ENCODE data around the gene RFNG.

RFNG gene

GRCh38 chr17:82022981-82023446 lies 28.6 kb downstream of the RFNG start, which contains the start of gene LRRC45:
Gene LRRC45 (plus strand): TSS chr17:82023305. CDS start chr17:82023644, 339 bp downstream.
- Mint-ChIP-seq H3K27me3 (no peaks in the 10 kb centered on the region), H3K27ac (peak within 1 kb of the TSS; percentile 72), H3K4me3 (peak within 1 kb of the TSS; percentile 92), H3K4me1 (ENCODE audit: low read depth) (peaks cover 13% of the 10 kb centered on the region), H3K9me3 (ENCODE audit: low read depth) (no peaks in the 10 kb centered on the region), H3K36me3 (peaks cover 2% of the 10 kb centered on the region)

- H3K4me1 Mint-ChIP-seq (ENCODE audit: low read depth): peaks cover 13% of the 10 kb centered on the region
- H3K36me3 Mint-ChIP-seq: peaks cover 2% of the 10 kb centered on the region
- no peaks in the 10 kb centered on the region for H3K27me3 Mint-ChIP-seq
Observed at GRCh38 chr17:82022310-82022980, 29.2 kb downstream of the RFNG start, which contains the start of gene CENPX. Gene CENPX (minus strand): TSS chr17:82022878. CDS start chr17:82022861, 17 bp downstream.

GRCh38 chr17:82021900-82022309 lies 29.7 kb downstream of the RFNG start:
- Mint-ChIP-seq H3K4me1 (ENCODE audit: low read depth) (peaks cover 13% of the 10 kb centered on the region), H3K9me3 (ENCODE audit: low read depth) (no peaks in the 10 kb centered on the region), H3K27me3 (no peaks in the 10 kb centered on the region), H3K4me3 (peak overlapping the region; percentile 92), H3K27ac (peak overlapping the region; percentile 72), H3K36me3 (peaks cover 2% of the 10 kb centered on the region)

More at GRCh38 chr17:82022310-82022980, 29.2 kb downstream of the RFNG start, which contains the start of gene CENPX:
- Mint-ChIP-seq H3K9me3 (ENCODE audit: low read depth) (no peaks in the 10 kb centered on the region), H3K4me3 (peak within 1 kb of the TSS; percentile 92), H3K27ac (peak within 1 kb of the TSS; percentile 72)

- Mint-ChIP-seq H3K27ac (peak overlapping the region; percentile 72), H3K9me3 (ENCODE audit: low read depth) (no peaks in the 10 kb centered on the region), H3K4me1 (ENCODE audit: low read depth) (peaks cover 13% of the 10 kb centered on the region), H3K27me3 (no peaks in the 10 kb centered on the region), H3K4me3 (peak overlapping the region; percentile 92), H3K36me3 (peaks cover 2% of the 10 kb centered on the region)
Observed at GRCh38 chr17:82021107-82021899, 30.3 kb downstream of the RFNG start.

GRCh38 chr17:82020572-82021106 lies 31.0 kb downstream of the RFNG start:
- H3K27me3 Mint-ChIP-seq: no peaks in the 10 kb centered on the region
- no peak overlapping the region for H3K27ac Mint-ChIP-seq
- H3K36me3 Mint-ChIP-seq: no peaks in the 10 kb centered on the region
- H3K9me3 Mint-ChIP-seq (ENCODE audit: low read depth): no peaks in the 10 kb centered on the region
- H3K4me1 Mint-ChIP-seq (ENCODE audit: low read depth): peaks cover 13% of the 10 kb centered on the region
- peak overlapping the region; percentile 59 for H3K4me3 Mint-ChIP-seq

- Mint-ChIP-seq H3K27ac (no peak overlapping the region), H3K4me3 (no peak overlapping the region), H3K9me3 (ENCODE audit: low read depth) (no peaks in the 10 kb centered on the region), H3K36me3 (no peaks in the 10 kb centered on the region), H3K4me1 (ENCODE audit: low read depth) (peaks cover 13% of the 10 kb centered on the region), H3K27me3 (no peaks in the 10 kb centered on the region)
Observed at GRCh38 chr17:82019690-82020571, 31.7 kb downstream of the RFNG start.

- Mint-ChIP-seq H3K36me3 (no peaks in the 10 kb centered on the region), H3K4me1 (ENCODE audit: low read depth) (peaks cover 13% of the 10 kb centered on the region), H3K27me3 (no peaks in the 10 kb centered on the region), H3K9me3 (ENCODE audit: low read depth) (no peaks in the 10 kb centered on the region), H3K27ac (no peak overlapping the region), H3K4me3 (no peak overlapping the region)
Observed at GRCh38 chr17:82018989-82019689, 32.5 kb downstream of the RFNG start.

GRCh38 chr17:82018152-82018988 lies 33.2 kb downstream of the RFNG start:
- Mint-ChIP-seq H3K27me3 (no peaks in the 10 kb centered on the region), H3K9me3 (ENCODE audit: low read depth) (no peaks in the 10 kb centered on the region), H3K27ac (peak overlapping the region; percentile 17), H3K4me3 (no peak overlapping the region), H3K36me3 (no peaks in the 10 kb centered on the region), H3K4me1 (ENCODE audit: low read depth) (peaks cover 10% of the 10 kb centered on the region)

GRCh38 chr17:82017612-82018151 lies 33.9 kb downstream of the RFNG start:
- Mint-ChIP-seq H3K27ac (no peak overlapping the region), H3K36me3 (no peaks in the 10 kb centered on the region), H3K9me3 (ENCODE audit: low read depth) (no peaks in the 10 kb centered on the region), H3K4me3 (no peak overlapping the region), H3K4me1 (ENCODE audit: low read depth) (peaks cover 10% of the 10 kb centered on the region), H3K27me3 (no peaks in the 10 kb centered on the region)

- no peaks in the 10 kb centered on the region for H3K36me3 Mint-ChIP-seq
- no peaks in the 10 kb centered on the region for H3K9me3 Mint-ChIP-seq (ENCODE audit: low read depth)
- no peak overlapping the region for H3K4me3 Mint-ChIP-seq
- no peak overlapping the region for H3K27ac Mint-ChIP-seq
- H3K4me1 Mint-ChIP-seq (ENCODE audit: low read depth): peaks cover 10% of the 10 kb centered on the region
- no peaks in the 10 kb centered on the region for H3K27me3 Mint-ChIP-seq
Observed at GRCh38 chr17:82016875-82017459, 34.6 kb downstream of the RFNG start.

- no peak overlapping the region for H3K4me3 Mint-ChIP-seq
- no peaks in the 10 kb centered on the region for H3K9me3 Mint-ChIP-seq (ENCODE audit: low read depth)
- no peaks in the 10 kb centered on the region for H3K27me3 Mint-ChIP-seq
- no peaks in the 10 kb centered on the region for H3K36me3 Mint-ChIP-seq
- H3K27ac Mint-ChIP-seq: no peak overlapping the region
- peaks cover 4% of the 10 kb centered on the region for H3K4me1 Mint-ChIP-seq (ENCODE audit: low read depth)
Observed at GRCh38 chr17:82016061-82016874, 35.3 kb downstream of the RFNG start.

GRCh38 chr17:82015311-82015971 lies 36.2 kb downstream of the RFNG start:
- Mint-ChIP-seq H3K27me3 (no peaks in the 10 kb centered on the region), H3K36me3 (no peaks in the 10 kb centered on the region), H3K4me3 (no peak overlapping the region), H3K27ac (no peak overlapping the region), H3K4me1 (ENCODE audit: low read depth) (peaks cover under 1% of the 10 kb centered on the region), H3K9me3 (ENCODE audit: low read depth) (no peaks in the 10 kb centered on the region)

Data from activated naive CD8-positive, alpha-beta T cell (primary cell).